Central memory CD8-positive, alpha-beta T cell (primary cell): ENCODE measurements around the gene ATG4C.
A peak's percentile ranks its signal among the peaks of the same experiment; 100 is the strongest.

Experiments
- ATAC-seq: fragments of 150-1000 bp; cut with Tn5 transposase; replicated peaks from 2 replicates; pipeline ENCODE4 v1.10.0; 2022; ENCODE audit warnings: mild to moderate bottlenecking, moderate FRiP score, moderate number of reproducible peaks; ENCODE audit not compliant: poor library complexity, severe bottlenecking; ENCODE audit errors: extremely low read depth
- DNase-seq, 2 donors: peaks; one replicate each; pipeline ENCODE4 v3.0.0; 2021; ENCODE audit warnings: low spot score in 2 of 2
- H3K27ac Mint-ChIP-seq: one replicate; pipeline ENCODE4 v1.8.0; 2022; ENCODE audit warnings: low read depth, mild to moderate bottlenecking, moderate library complexity, mixed read lengths
- H3K27me3 Mint-ChIP-seq: one replicate; pipeline ENCODE4 v1.8.0; 2022; ENCODE audit warnings: mixed read lengths
- H3K36me3 Mint-ChIP-seq: one replicate; pipeline ENCODE4 v1.8.0; 2022; ENCODE audit warnings: mild to moderate bottlenecking, moderate library complexity, mixed read lengths; ENCODE audit not compliant: insufficient read depth
- H3K4me1 Mint-ChIP-seq: one replicate; pipeline ENCODE4 v1.8.0; 2022; ENCODE audit warnings: mixed read lengths
- H3K4me3 Mint-ChIP-seq: one replicate; pipeline ENCODE4 v1.8.0; 2022; ENCODE audit warnings: mild to moderate bottlenecking, moderate library complexity, mixed read lengths
- H3K9me3 Mint-ChIP-seq: one replicate; pipeline ENCODE4 v1.8.0; 2022; ENCODE audit warnings: mixed read lengths

The ATG4C gene

DNA sequence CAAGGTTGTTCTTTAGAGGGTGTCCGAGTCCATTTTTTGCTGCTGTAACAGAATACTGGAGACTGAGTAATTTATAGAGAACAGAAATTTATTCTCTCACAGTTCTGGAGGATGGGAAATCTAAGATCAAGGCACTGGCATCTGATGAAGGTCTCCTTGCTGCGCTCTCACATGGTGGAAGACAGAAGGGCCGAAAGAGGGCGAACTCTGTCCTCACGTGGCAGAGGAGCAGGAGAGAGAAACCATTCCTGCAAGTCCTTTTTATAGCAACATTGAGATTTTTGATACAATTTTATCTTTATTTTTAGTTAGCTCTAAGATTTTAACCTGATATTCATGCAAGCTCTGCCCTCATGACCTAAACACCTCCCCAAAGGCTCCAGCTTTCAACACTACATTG, 48.3 kb downstream of the ATG4C start:
- Mint-ChIP-seq H3K36me3 (peaks cover 7% of the 10 kb centered on the region), H3K4me1 (no peaks in the 10 kb centered on the region), H3K27ac (peak overlapping the region; percentile 22), H3K4me3 (no peak overlapping the region), H3K27me3 (no peaks in the 10 kb centered on the region), H3K9me3 (peaks cover 7% of the 10 kb centered on the region)
- DNase-seq, result no peak
- ATAC-seq, result no peak

DNA sequence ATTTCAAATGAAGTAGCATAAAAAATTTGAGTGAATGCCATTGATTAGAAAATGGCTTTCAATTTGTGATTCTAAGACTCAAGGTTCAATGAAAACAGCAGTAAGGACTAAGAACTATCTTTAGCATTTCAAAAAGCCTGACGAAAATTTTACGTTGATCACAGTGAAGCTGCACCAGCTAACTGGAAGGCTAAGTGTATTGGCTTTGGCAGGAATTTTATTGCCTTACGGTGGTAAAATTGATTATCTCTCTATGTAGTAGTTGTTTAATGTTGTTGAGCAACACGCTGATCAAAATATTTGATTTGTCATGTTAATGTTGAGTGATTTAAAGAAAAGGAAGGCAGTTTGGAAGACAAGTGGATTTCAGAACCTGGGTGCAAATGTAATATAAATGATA, 49.6 kb downstream of the ATG4C start:
- no peak for ATAC-seq
- Mint-ChIP-seq H3K9me3 (no peaks in the 10 kb centered on the region), H3K4me3 (no peak overlapping the region), H3K27me3 (no peaks in the 10 kb centered on the region), H3K4me1 (no peaks in the 10 kb centered on the region), H3K36me3 (peaks cover 4% of the 10 kb centered on the region), H3K27ac (no peak overlapping the region)
- DNase-seq, result no peak

DNA sequence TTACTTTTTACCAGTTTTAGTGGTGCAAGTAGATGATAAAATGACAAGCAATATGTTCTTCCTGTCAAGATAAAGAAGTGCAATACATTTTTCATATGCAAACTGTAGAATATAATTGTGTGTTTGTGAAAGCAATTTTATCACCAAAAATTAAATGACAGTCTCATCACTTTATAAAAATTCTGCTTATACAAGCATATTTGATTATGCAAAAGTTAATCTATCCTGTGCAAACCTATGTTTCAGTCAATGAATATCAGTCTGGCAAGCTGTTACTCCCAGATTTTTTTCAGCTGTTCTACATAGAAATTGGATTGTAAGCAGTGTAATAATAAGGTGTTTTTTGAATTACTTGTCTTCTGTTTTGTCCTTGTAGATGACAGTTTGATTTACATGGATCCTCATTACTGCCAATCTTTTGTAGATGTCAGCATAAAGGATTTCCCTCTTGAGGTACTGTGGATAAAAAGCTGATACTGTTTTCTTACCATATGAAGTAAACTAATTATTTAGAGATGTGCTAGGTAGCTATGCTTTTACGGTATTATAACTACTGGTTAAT, 50.5 kb downstream of the ATG4C start:
- peaks cover 4% of the 10 kb centered on the region for H3K36me3 Mint-ChIP-seq
- ATAC-seq, result no peak
- no peaks in the 10 kb centered on the region for H3K9me3 Mint-ChIP-seq

DNA sequence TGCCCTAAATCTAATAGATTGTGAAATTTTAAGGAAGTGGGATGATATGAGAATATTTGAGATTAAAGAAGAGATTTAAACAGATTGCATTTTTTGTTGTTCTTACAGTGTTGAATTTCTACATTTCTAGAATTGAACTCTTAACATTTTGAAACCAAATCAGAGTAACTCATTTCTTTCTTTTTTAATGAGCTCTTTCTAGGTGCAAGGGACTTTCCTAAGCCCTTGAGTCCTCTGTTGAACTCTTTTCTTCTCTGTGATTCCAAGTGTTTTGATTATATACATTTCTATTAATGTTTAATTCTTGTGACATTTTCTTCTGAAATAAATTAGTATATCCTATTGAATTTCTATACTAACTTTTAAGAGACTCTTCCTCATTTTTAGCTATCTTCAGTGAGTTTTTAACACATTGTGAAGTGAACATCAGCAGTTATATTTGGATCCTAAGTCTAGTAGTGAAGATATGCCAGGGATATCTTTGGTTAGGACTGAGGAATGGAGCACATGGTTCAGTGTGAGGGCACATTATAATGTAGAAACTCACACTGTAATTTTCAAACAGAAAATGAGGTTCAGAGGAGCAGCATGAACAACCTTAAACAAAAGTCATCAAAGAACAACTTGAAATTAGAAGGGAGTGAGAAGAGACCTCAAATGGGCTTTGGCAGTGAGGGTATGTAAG, 53.1 kb downstream of the ATG4C start:
- H3K9me3 Mint-ChIP-seq, result no peaks in the 10 kb centered on the region
- H3K27ac Mint-ChIP-seq, result no peak overlapping the region
- no peaks in the 10 kb centered on the region for H3K27me3 Mint-ChIP-seq
- H3K4me1 Mint-ChIP-seq, result no peaks in the 10 kb centered on the region
- no peak overlapping the region for H3K4me3 Mint-ChIP-seq
- DNase-seq, result no peak
- peaks cover 4% of the 10 kb centered on the region for H3K36me3 Mint-ChIP-seq
- ATAC-seq, result no peak

More for the DNA sequence above, 50.5 kb downstream of the ATG4C start:
- H3K27ac Mint-ChIP-seq, result no peak overlapping the region
- H3K4me3 Mint-ChIP-seq, result no peak overlapping the region
- H3K4me1 Mint-ChIP-seq, result no peaks in the 10 kb centered on the region
- H3K27me3 Mint-ChIP-seq, result no peaks in the 10 kb centered on the region
- DNase-seq, result no peak

DNA sequence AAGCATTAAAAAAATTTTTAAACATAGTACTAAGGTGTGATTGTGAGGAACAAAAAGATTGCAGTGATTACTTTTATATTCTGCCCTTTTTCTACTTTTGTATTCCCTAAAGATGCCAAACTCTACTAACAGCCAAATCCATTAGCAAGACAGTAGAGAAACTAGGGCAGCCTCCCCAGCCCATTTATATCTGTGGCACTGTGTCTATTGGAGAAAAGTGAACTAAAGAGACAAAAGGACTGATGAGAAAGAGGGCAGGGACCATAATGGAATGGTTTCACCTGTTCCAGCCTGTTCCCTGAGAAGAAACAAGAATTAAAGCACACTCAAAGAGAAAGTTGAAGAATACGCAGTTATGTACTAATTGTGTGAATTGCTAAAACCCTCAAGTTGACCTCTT, 56.6 kb downstream of the ATG4C start:
- Mint-ChIP-seq H3K27me3 (no peaks in the 10 kb centered on the region), H3K36me3 (peaks cover 5% of the 10 kb centered on the region), H3K9me3 (no peaks in the 10 kb centered on the region), H3K4me3 (no peak overlapping the region), H3K27ac (no peak overlapping the region), H3K4me1 (no peaks in the 10 kb centered on the region)
- ATAC-seq (no peak), DNase-seq (no peak)

GRCh38 chr1:62841587-62842169, 57.7 kb downstream of the ATG4C start:
- Mint-ChIP-seq H3K4me1 (no peaks in the 10 kb centered on the region), H3K27ac (no peak overlapping the region), H3K9me3 (no peaks in the 10 kb centered on the region), H3K4me3 (no peak overlapping the region), H3K27me3 (no peaks in the 10 kb centered on the region), H3K36me3 (peaks cover 5% of the 10 kb centered on the region)
- DNase-seq (no peak), ATAC-seq (no peak)

GRCh38 chr1:62844030-62844429, 60.1 kb downstream of the ATG4C start:
- Mint-ChIP-seq H3K36me3 (peaks cover 2% of the 10 kb centered on the region), H3K4me1 (no peaks in the 10 kb centered on the region), H3K9me3 (no peaks in the 10 kb centered on the region), H3K4me3 (no peak overlapping the region), H3K27me3 (no peaks in the 10 kb centered on the region), H3K27ac (no peak overlapping the region)
- ATAC-seq, result no peak
- DNase-seq, result no peak

DNA sequence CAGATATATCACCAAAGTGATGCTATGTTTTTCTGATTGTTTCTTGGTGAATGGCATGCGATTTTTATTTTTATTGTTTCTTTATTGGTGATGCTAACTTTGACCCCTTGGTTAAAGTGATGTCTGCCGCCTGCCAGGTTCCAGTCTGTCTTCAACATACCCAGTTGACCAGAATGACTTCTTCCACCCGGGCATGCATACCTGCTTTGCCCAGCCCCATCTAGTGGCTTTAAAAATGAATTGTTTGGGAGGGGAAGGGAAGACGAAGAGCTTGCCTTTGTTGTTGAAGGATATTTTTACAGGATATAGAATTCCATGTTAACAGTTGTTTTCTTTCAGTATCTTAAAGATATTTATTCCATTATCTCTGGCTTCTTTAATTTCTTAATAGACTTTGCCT, 65.1 kb downstream of the ATG4C start:
- no peak overlapping the region for H3K27ac Mint-ChIP-seq
- no peak for ATAC-seq
- no peak for DNase-seq

DNA sequence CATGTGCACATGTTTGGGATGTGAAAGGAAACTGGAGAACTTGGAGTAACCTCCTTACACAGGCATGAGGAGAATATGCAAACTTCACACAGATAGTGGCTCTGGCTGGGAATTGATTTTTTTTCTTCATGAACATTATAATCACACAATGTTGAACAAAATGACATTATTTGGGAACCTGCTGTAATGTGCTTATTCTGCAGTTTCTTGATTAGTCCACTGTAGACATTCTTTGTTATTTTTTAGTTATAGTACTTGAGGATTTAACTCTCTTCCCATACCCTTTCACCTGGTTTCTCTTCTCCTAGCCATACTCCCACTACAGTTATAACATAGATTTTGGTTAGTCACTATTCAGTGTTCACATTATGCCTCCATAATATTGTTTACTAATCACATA, 68.3 kb downstream of the ATG4C start:
- Mint-ChIP-seq H3K9me3 (no peaks in the 10 kb centered on the region), H3K4me3 (no peak overlapping the region), H3K4me1 (no peaks in the 10 kb centered on the region), H3K27me3 (no peaks in the 10 kb centered on the region), H3K36me3 (peaks cover 3% of the 10 kb centered on the region), H3K27ac (no peak overlapping the region)
- DNase-seq (no peak), ATAC-seq (no peak)

More for the DNA sequence above, 65.1 kb downstream of the ATG4C start:
- no peaks in the 10 kb centered on the region for H3K4me1 Mint-ChIP-seq
- no peaks in the 10 kb centered on the region for H3K27me3 Mint-ChIP-seq
- peaks cover 1% of the 10 kb centered on the region for H3K36me3 Mint-ChIP-seq
- H3K4me3 Mint-ChIP-seq, result no peak overlapping the region
- no peaks in the 10 kb centered on the region for H3K9me3 Mint-ChIP-seq

- ATAC-seq, result no peak
Observed at GRCh38 chr1:62856960-62857359, 73.0 kb downstream of the ATG4C start.

DNA sequence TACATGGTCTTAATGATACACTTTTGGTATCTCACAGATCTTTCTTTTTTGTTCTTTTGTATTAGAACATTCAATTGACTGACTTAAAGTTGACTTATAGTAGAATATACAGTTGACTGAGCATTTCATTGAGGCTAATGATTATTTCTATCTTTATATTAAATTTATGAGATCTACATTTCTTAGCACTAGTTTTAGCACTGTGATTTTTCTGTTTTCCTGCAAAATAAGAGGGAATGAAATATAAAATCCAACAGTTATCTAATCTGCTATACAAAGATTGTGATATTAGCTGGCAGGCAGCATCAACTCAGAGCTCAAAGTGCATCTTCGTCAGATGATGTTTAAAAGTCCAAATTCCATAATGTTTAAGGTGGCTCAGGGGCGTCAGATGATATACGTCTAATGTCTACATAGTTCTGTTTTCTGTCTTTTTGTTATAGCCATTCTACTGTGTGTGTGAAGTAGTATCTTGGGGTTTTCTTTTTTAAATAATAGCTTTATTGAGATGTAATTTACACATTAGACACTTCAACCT, 85.4 kb downstream of the ATG4C start:
- Mint-ChIP-seq H3K27ac (no peak overlapping the region), H3K9me3 (no peaks in the 10 kb centered on the region), H3K27me3 (peaks cover 16% of the 10 kb centered on the region), H3K4me1 (no peaks in the 10 kb centered on the region), H3K4me3 (no peak overlapping the region), H3K36me3 (no peaks in the 10 kb centered on the region)
- ATAC-seq (no peak), DNase-seq (no peak)

More at GRCh38 chr1:62856960-62857359, 73.0 kb downstream of the ATG4C start:
- no peak overlapping the region for H3K4me3 Mint-ChIP-seq
- no peaks in the 10 kb centered on the region for H3K4me1 Mint-ChIP-seq
- H3K36me3 Mint-ChIP-seq, result peaks cover 4% of the 10 kb centered on the region
- no peaks in the 10 kb centered on the region for H3K9me3 Mint-ChIP-seq
- H3K27me3 Mint-ChIP-seq, result no peaks in the 10 kb centered on the region
- H3K27ac Mint-ChIP-seq, result no peak overlapping the region
- DNase-seq, result no peak

DNA sequence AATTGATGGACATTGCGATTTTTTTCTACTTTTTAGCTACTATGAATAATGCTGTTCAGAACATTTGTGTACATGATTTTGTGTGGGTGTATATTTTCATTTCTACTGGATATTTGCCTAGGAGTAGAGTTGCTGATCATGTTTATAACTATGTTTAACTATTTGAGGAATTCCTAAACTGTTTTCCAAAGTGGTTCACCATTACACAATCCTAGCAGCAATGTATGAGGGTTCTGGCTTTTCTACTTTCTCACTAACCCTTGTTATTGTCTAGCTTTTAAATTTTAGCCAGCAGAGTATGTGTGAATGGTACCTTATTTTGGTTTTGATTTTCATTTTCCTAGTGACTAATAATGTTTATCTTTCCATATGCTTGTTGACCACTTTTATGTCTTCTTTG, 86.2 kb downstream of the ATG4C start:
- H3K36me3 Mint-ChIP-seq, result no peaks in the 10 kb centered on the region
- H3K4me3 Mint-ChIP-seq, result no peak overlapping the region

GRCh38 chr1:62875676-62876075, 91.7 kb downstream of the ATG4C start:
- H3K27me3 Mint-ChIP-seq, result peaks cover 47% of the 10 kb centered on the region
- H3K4me3 Mint-ChIP-seq, result no peak overlapping the region
- ATAC-seq, result no peak
- H3K4me1 Mint-ChIP-seq, result no peaks in the 10 kb centered on the region
- no peak overlapping the region for H3K27ac Mint-ChIP-seq
- no peak for DNase-seq
- no peaks in the 10 kb centered on the region for H3K9me3 Mint-ChIP-seq
- H3K36me3 Mint-ChIP-seq, result no peaks in the 10 kb centered on the region

More for the DNA sequence above, 86.2 kb downstream of the ATG4C start:
- Mint-ChIP-seq H3K27ac (no peak overlapping the region), H3K4me1 (no peaks in the 10 kb centered on the region), H3K9me3 (no peaks in the 10 kb centered on the region), H3K27me3 (peaks cover 22% of the 10 kb centered on the region)
- no peak for ATAC-seq
- DNase-seq, result no peak
